Measurements from ENCODE around the gene RNF8.
"Not testable (repeated sequence)": the region's sequence is repeated elsewhere in the genome, so short reads cannot be mapped to it uniquely, and the experiment has no call there.

The RNF8 gene

DNA sequence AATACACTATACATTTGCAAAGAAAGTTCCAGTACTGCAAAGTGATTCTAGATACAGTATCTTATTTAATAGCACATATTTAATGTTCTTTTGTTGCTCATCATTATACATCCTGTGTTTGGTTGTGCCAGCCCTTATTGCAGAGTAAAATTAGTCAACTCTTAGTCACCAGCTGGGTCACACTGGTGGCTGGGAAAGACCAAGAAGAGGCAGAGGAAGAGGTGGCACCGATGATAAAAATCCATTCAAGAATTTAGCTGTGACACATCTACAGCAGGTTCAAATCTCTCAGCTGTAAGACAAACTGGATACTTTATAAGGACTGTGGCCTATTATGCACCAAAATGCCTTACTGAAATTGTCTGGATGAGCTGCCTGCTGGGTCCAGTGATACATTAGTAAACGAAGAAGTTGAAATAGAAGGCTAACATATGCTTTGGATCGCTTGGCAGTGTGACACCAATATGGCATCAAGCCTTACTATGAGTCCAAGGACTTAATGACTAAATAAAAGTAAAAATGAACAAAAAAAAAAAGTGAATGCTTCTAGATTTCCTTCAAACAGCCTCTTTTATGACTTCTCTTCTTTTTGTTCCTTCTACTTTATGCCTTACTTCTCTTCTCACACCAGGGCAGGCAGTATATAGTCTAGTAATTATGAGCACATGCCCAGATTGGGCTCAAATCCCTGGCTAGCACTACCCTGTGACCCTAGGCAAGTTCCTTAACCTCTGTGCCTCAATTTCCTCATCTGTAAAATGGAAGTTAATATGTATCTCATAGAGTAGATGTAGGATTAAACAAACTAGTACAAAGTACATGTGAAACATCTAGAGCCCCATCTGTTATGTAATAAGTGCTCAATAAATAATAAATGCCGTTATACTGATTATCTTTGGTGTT is 29.4 kb upstream of the RNF8 start:
- H3K36me3 ChIP-seq (ENCODE audit: control insufficient read depth, insufficient read depth, low read length) = no peaks in the 10 kb centered on the region
- peaks cover 16% of the 10 kb centered on the region for H3K4me1 ChIP-seq (ENCODE audit: control insufficient read depth, insufficient read depth, low read length)
- H3K9me3 ChIP-seq (ENCODE audit: control insufficient read depth, low read length) = no peaks in the 10 kb centered on the region
- H3K9ac ChIP-seq (ENCODE audit: low read length) = no peak overlapping the region
- H3K4me3 ChIP-seq (ENCODE audit: low read length) = no peak overlapping the region
- H3K27me3 ChIP-seq (ENCODE audit: control insufficient read depth, insufficient read depth, low read length) = no peaks in the 10 kb centered on the region

DNA sequence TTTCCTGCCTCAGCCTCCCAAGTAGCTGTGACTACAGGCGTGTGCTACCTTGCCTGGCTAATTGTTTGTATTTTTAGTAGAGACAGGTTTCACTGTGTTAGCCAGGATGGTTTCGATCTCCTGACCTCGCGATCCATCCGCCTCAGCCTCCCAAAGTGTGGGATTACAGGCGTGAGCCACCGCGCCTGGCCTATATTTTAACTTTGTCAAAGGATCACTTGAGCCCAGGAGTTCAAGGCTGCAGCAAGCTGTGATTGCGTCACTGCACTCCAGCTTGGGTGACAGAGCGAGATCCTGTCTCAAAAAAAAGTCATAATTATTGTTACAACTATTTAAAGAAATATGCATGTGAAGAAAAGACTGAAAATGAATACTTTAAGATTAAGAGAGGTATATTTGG is 23.4 kb upstream of the RNF8 start:
- H3K36me3 ChIP-seq (ENCODE audit: control insufficient read depth, insufficient read depth, low read length); H3K9me3 ChIP-seq (ENCODE audit: control insufficient read depth, low read length); H3K4me3 ChIP-seq (ENCODE audit: low read length); H3K9ac ChIP-seq (ENCODE audit: low read length); H3K4me1 ChIP-seq (ENCODE audit: control insufficient read depth, insufficient read depth, low read length); H3K27me3 ChIP-seq (ENCODE audit: control insufficient read depth, insufficient read depth, low read length): not testable (repeated sequence)

DNA sequence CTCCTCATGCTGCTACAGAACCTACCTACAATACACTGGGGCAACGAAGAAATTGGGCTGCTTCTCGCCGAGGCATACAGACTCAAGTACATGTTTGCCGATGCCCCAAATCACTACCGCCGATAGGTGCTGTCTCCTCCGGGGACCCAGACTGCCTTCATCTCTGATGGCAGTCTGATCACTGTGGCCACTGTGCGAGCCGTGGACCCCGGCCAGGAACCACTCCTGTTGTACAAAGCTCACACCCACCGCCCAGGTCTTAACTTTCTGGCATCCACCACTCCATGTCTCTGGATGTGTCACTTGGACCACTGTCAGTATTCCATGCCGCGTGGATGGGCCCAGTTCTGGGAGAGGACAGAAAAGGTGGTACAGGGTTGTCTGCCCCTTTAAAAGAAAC is 22.7 kb upstream of the RNF8 start:
- Histone ChIP-seq H3K4me1 (ENCODE audit: control insufficient read depth, insufficient read depth, low read length) (no peaks in the 10 kb centered on the region), H3K9me3 (ENCODE audit: control insufficient read depth, low read length) (no peaks in the 10 kb centered on the region), H3K36me3 (ENCODE audit: control insufficient read depth, insufficient read depth, low read length) (no peaks in the 10 kb centered on the region), H3K4me3 (ENCODE audit: low read length) (no peak overlapping the region), H3K9ac (ENCODE audit: low read length) (no peak overlapping the region), H3K27me3 (ENCODE audit: control insufficient read depth, insufficient read depth, low read length) (no peaks in the 10 kb centered on the region)

DNA sequence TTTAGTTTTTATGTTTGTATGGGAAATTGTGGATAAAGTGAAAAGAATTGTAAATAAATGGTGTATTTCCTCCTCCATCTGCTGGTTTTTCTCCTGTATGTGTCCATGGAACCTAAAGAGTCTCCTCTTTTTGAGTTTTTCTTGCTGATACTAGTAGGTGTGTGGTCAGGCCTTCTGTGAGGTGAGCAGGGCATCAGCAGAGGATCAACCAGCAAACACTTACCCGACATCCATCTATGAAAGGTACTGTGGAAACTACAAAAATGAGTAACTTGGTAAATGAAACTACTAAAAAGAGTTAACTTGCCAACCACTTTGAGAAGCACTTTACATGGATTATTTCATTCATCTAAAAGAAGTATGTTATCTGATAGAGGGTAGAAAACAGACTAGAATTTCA is 20.9 kb upstream of the RNF8 start:
- no peaks in the 10 kb centered on the region for H3K9me3 ChIP-seq (ENCODE audit: control insufficient read depth, low read length)
- no peak overlapping the region for H3K4me3 ChIP-seq (ENCODE audit: low read length)
- H3K9ac ChIP-seq (ENCODE audit: low read length) = no peak overlapping the region
- H3K36me3 ChIP-seq (ENCODE audit: control insufficient read depth, insufficient read depth, low read length) = no peaks in the 10 kb centered on the region
- H3K27me3 ChIP-seq (ENCODE audit: control insufficient read depth, insufficient read depth, low read length) = no peaks in the 10 kb centered on the region
- no peaks in the 10 kb centered on the region for H3K4me1 ChIP-seq (ENCODE audit: control insufficient read depth, insufficient read depth, low read length)

DNA sequence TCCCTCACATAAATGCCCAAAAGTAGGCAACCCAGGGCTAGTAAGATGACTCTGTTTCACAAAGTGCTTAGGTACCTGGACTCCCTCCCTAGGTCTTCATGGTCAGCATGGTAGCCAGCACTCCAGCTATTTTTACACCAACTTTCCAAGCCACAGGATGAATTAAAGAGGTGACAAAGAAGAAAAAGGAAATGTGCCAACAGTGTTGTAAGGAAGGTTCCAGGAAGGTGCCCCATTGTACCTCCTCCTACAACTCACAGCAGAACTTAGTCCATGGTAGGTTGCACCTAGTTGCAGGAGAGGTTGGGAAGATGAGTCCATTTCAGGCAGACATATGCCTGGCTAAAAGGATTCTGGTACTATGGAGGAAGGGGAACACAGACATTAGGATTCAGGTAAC is 19.7 kb upstream of the RNF8 start:
- H3K36me3 ChIP-seq (ENCODE audit: control insufficient read depth, insufficient read depth, low read length) = no peaks in the 10 kb centered on the region
- no peaks in the 10 kb centered on the region for H3K9me3 ChIP-seq (ENCODE audit: control insufficient read depth, low read length)
- H3K9ac ChIP-seq (ENCODE audit: low read length) = no peak overlapping the region
- H3K27me3 ChIP-seq (ENCODE audit: control insufficient read depth, insufficient read depth, low read length) = no peaks in the 10 kb centered on the region
- no peaks in the 10 kb centered on the region for H3K4me1 ChIP-seq (ENCODE audit: control insufficient read depth, insufficient read depth, low read length)
- H3K4me3 ChIP-seq (ENCODE audit: low read length) = no peak overlapping the region

DNA sequence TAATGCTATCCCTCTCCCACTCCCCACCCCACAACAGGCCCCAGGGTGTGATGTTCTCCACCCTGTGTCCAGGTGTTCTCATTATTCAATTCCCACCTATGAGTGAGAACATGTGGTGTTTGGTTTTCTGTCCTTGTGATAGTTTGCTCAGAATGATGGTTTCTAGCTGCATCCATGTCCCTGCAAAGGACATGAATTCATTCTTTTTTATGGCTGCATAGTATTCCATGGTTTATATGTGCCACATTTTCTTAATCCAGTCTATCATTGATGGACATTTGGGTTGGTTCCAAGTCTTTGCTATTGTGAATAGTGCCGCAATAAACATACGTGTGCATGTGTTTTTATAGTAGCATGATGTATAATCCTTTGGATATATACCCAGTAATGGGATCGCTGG is 15.5 kb upstream of the RNF8 start:
- H3K27me3 ChIP-seq (ENCODE audit: control insufficient read depth, insufficient read depth, low read length); H3K4me1 ChIP-seq (ENCODE audit: control insufficient read depth, insufficient read depth, low read length); H3K4me3 ChIP-seq (ENCODE audit: low read length); H3K9ac ChIP-seq (ENCODE audit: low read length); H3K36me3 ChIP-seq (ENCODE audit: control insufficient read depth, insufficient read depth, low read length); H3K9me3 ChIP-seq (ENCODE audit: control insufficient read depth, low read length): not testable (repeated sequence)

DNA sequence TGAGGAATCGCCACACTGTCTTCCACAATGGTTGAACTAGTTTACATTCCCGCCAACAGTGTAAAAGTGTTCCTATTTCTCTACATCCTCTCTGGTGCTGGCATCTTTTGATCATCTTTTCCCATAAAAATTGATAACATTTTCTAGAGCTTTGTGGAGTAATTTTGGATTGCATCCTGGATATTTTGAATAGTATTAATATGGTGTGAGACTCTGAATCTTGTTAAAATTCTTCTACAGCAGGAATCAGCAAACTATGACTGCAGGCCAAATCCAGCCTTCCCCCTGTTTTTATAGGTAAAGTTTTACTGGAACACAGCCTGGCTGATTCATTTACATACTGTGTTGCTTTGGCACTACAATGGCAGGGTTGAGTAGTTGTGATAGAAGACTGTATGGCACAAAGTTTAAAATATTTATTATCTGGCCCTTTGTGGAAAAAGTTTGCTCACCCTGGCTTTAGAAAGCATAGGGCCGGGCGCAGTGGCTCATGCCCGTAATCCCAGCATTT is 15.0 kb upstream of the RNF8 start:
- Histone ChIP-seq H3K36me3 (ENCODE audit: control insufficient read depth, insufficient read depth, low read length) (no peaks in the 10 kb centered on the region), H3K9ac (ENCODE audit: low read length) (no peak overlapping the region), H3K9me3 (ENCODE audit: control insufficient read depth, low read length) (no peaks in the 10 kb centered on the region), H3K27me3 (ENCODE audit: control insufficient read depth, insufficient read depth, low read length) (no peaks in the 10 kb centered on the region), H3K4me1 (ENCODE audit: control insufficient read depth, insufficient read depth, low read length) (no peaks in the 10 kb centered on the region), H3K4me3 (ENCODE audit: low read length) (no peak overlapping the region)

DNA sequence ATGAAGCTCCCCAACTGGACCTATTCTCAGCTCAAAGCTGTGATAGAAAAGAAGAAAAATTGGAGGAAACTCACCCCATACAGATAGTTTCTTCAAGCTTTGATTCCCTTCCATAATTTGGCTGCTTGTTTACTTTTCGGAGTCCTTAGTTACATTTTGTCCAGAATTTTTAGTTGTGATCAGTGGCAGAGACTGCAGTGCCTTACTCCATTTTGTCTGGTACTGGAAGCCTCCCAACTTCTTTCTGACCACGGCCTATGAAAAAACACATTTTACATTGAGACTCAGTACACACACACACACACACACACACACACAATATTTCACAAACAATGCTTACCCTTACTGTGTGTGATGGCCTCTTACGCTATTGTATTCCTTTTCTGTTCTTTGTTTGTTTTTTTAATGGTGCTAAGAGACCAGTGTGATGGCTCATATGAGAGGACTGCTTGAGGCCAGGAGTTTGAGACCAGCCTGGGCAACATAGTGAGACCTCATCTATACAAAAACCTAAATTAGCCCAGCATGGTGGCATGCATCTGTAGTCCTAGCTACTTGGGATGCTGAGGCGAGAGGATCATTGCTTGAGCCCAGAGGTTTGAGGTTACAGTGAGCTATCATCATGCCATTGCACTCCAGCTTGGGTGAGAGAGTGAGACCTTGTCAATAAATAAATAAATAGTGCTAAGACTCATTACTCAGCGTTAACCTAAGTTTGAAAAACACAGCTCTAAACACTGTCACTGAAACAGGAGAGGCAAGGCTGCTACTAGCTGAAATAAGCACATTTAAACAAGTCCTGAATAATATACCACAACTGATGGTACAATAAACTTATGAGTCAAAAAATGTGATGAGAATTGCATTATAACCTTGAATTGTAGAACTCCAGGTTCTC is 13.8 kb upstream of the RNF8 start:
- Histone ChIP-seq H3K9me3 (ENCODE audit: control insufficient read depth, low read length) (no peaks in the 10 kb centered on the region), H3K4me1 (ENCODE audit: control insufficient read depth, insufficient read depth, low read length) (no peaks in the 10 kb centered on the region), H3K36me3 (ENCODE audit: control insufficient read depth, insufficient read depth, low read length) (no peaks in the 10 kb centered on the region), H3K4me3 (ENCODE audit: low read length) (no peak overlapping the region), H3K9ac (ENCODE audit: low read length) (no peak overlapping the region), H3K27me3 (ENCODE audit: control insufficient read depth, insufficient read depth, low read length) (no peaks in the 10 kb centered on the region)

DNA sequence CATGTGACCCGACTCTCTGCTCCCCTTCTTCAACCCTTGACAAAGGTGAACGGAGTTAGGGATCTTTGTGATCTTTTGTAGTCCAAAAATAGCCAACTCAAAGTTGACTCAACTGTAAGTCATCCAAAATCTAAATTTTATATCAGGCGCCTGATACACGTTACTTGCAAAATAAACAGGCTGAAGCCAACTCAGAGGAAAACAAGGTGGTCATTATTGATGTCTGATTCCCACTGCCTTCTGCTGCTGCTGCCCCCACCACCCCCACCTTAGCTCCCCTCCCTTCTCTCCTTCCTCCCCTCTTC is 13.2 kb upstream of the RNF8 start:
- H3K4me1 ChIP-seq (ENCODE audit: control insufficient read depth, insufficient read depth, low read length) = no peaks in the 10 kb centered on the region
- no peak overlapping the region for H3K9ac ChIP-seq (ENCODE audit: low read length)
- no peaks in the 10 kb centered on the region for H3K36me3 ChIP-seq (ENCODE audit: control insufficient read depth, insufficient read depth, low read length)
- H3K9me3 ChIP-seq (ENCODE audit: control insufficient read depth, low read length) = no peaks in the 10 kb centered on the region
- no peaks in the 10 kb centered on the region for H3K27me3 ChIP-seq (ENCODE audit: control insufficient read depth, insufficient read depth, low read length)
- no peak overlapping the region for H3K4me3 ChIP-seq (ENCODE audit: low read length)

DNA sequence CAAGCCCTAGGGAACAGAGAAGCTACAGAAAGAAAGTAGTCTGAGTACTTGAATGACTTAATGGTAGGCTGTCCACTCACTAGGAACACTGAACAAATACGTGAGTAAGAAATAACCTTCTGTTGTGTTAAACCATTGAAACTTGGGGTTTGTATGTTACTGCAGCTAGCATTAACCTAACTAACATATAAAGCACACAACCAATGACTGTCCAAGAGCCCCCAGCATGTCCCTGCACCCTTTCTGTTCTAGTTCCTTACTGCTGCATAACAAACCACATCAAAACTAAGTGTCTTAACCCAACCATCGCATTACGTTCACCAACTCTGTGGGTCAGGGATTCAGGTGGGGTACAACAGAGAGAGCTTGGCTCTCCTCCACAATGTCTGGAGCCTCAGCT is 10.5 kb upstream of the RNF8 start:
- peaks cover 4% of the 10 kb centered on the region for H3K27me3 ChIP-seq (ENCODE audit: control insufficient read depth, insufficient read depth, low read length)
- no peaks in the 10 kb centered on the region for H3K9me3 ChIP-seq (ENCODE audit: control insufficient read depth, low read length)
- no peaks in the 10 kb centered on the region for H3K4me1 ChIP-seq (ENCODE audit: control insufficient read depth, insufficient read depth, low read length)

DNA sequence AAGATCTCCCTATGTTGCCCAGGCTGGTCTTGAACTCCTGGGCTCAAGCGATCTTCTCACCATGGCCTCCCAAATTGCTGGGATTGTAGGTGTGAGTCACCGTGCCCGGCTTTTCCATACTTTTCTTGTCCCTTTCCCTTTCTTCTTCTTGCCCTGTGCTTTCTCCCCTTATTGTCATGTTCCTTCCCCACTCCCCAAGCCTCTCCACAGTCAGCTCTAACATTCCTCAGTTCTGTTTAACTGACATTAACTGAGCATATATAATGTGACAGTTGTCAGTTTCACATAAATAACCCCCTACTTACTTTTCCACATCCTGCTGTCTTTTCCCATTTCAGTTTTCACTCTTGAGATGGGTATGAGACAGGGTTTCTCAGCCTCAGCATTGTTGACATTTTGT is 9.5 kb upstream of the RNF8 start:
- Histone ChIP-seq H3K27me3 (ENCODE audit: control insufficient read depth, insufficient read depth, low read length) (peaks cover 4% of the 10 kb centered on the region), H3K36me3 (ENCODE audit: control insufficient read depth, insufficient read depth, low read length) (no peaks in the 10 kb centered on the region), H3K9me3 (ENCODE audit: control insufficient read depth, low read length) (no peaks in the 10 kb centered on the region), H3K9ac (ENCODE audit: low read length) (no peak overlapping the region), H3K4me1 (ENCODE audit: control insufficient read depth, insufficient read depth, low read length) (no peaks in the 10 kb centered on the region), H3K4me3 (ENCODE audit: low read length) (no peak overlapping the region)

More for the DNA sequence above, 10.5 kb upstream of the RNF8 start:
- Histone ChIP-seq H3K36me3 (ENCODE audit: control insufficient read depth, insufficient read depth, low read length) (no peaks in the 10 kb centered on the region), H3K4me3 (ENCODE audit: low read length) (no peak overlapping the region), H3K9ac (ENCODE audit: low read length) (no peak overlapping the region)

DNA sequence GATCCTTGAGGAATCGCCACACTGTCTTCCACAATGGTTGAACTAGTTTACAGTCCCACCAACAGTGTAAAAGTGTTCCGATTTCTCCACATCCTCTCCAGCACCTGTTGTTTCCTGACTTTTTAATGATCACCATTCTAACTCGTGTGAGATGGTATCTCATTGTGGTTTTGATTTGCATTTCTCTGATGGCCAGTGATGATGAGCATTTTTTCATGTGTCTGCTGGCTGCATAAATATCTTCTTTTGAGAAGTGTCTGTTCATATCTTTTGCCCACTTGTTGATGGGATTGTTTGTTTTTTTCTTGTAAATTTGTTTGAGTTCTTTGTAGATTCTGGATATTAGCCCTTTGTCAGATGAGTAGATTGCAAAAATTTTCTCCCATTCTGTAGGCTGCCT is 8.0 kb upstream of the RNF8 start:
- H3K36me3 ChIP-seq (ENCODE audit: control insufficient read depth, insufficient read depth, low read length); H3K4me3 ChIP-seq (ENCODE audit: low read length); H3K9ac ChIP-seq (ENCODE audit: low read length); H3K27me3 ChIP-seq (ENCODE audit: control insufficient read depth, insufficient read depth, low read length); H3K9me3 ChIP-seq (ENCODE audit: control insufficient read depth, low read length); H3K4me1 ChIP-seq (ENCODE audit: control insufficient read depth, insufficient read depth, low read length): not testable (repeated sequence)

Data from mucosa of stomach (tissue), 1 donor.